Rectal smooth muscle tissue (tissue), 1 donor: Measurements from ENCODE around the gene EMC8.
A peak's percentile ranks its signal among the peaks of the same experiment; 100 is the strongest.

Source experiments
- H3K27ac ChIP-seq: one replicate; pipeline ENCODE4 v1.7.0; 2013; ENCODE audit warnings: low read depth, low read length, inconsistent platforms
- H3K27me3 ChIP-seq: one replicate; pipeline ENCODE4 v1.7.0; 2013; ENCODE audit warnings: low read length; ENCODE audit not compliant: control insufficient read depth, insufficient read depth
- H3K36me3 ChIP-seq: one replicate; pipeline ENCODE4 v1.7.0; 2013; ENCODE audit warnings: low read length; ENCODE audit not compliant: control insufficient read depth, insufficient read depth
- H3K4me1 ChIP-seq: one replicate; pipeline ENCODE4 v1.7.0; 2013; ENCODE audit warnings: low read length; ENCODE audit not compliant: control insufficient read depth, insufficient read depth
- H3K4me3 ChIP-seq: one replicate; pipeline ENCODE4 v1.7.0; 2013; ENCODE audit warnings: low read length
- H3K9ac ChIP-seq: one replicate; pipeline ENCODE4 v1.7.0; 2013; ENCODE audit warnings: low read length

Gene EMC8

GRCh38 chr16:85806539-85806938 lies 7.2 kb upstream of the EMC8 start:
- H3K4me3 ChIP-seq, result no peak overlapping the region
- H3K27me3 ChIP-seq, result no peaks in the 10 kb centered on the region
- peaks cover 31% of the 10 kb centered on the region for H3K36me3 ChIP-seq
- H3K27ac ChIP-seq, result no peak overlapping the region
- H3K9ac ChIP-seq, result no peak overlapping the region
- no peaks in the 10 kb centered on the region for H3K4me1 ChIP-seq

- Histone ChIP-seq H3K4me3 (no peak overlapping the region), H3K27ac (no peak overlapping the region), H3K36me3 (peaks cover 32% of the 10 kb centered on the region), H3K9ac (no peak overlapping the region), H3K4me1 (peaks cover 5% of the 10 kb centered on the region), H3K27me3 (no peaks in the 10 kb centered on the region)
Observed at GRCh38 chr16:85805442-85806045, 6.2 kb upstream of the EMC8 start.

GRCh38 chr16:85803570-85803969 lies 4.2 kb upstream of the EMC8 start:
- no peak overlapping the region for H3K27ac ChIP-seq
- H3K4me1 ChIP-seq, result peaks cover 11% of the 10 kb centered on the region
- no peaks in the 10 kb centered on the region for H3K27me3 ChIP-seq
- peaks cover 32% of the 10 kb centered on the region for H3K36me3 ChIP-seq
- H3K9ac ChIP-seq, result no peak overlapping the region
- no peak overlapping the region for H3K4me3 ChIP-seq

GRCh38 chr16:85800321-85800669 lies 951 bp upstream of the EMC8 start:
- H3K9ac ChIP-seq, result peak overlapping the region; percentile 74
- H3K36me3 ChIP-seq, result peaks cover 22% of the 10 kb centered on the region
- H3K4me3 ChIP-seq, result peak overlapping the region; percentile 98
- H3K27me3 ChIP-seq, result no peaks in the 10 kb centered on the region
- peaks cover 18% of the 10 kb centered on the region for H3K4me1 ChIP-seq
- H3K27ac ChIP-seq, result peak overlapping the region; percentile 93

GRCh38 chr16:85798901-85799496 lies 345 bp downstream of the EMC8 start:
- peaks cover 18% of the 10 kb centered on the region for H3K4me1 ChIP-seq
- H3K4me3 ChIP-seq, result peak overlapping the region; percentile 98
- peak overlapping the region; percentile 85 for H3K9ac ChIP-seq
- H3K27me3 ChIP-seq, result no peaks in the 10 kb centered on the region
- peak overlapping the region; percentile 46 for H3K27ac ChIP-seq
- peaks cover 19% of the 10 kb centered on the region for H3K36me3 ChIP-seq

- H3K4me1 ChIP-seq, result peaks cover 18% of the 10 kb centered on the region
- no peak overlapping the region for H3K27ac ChIP-seq
- H3K27me3 ChIP-seq, result no peaks in the 10 kb centered on the region
- H3K9ac ChIP-seq, result peak overlapping the region; percentile 85
- H3K36me3 ChIP-seq, result peaks cover 16% of the 10 kb centered on the region
- peak overlapping the region; percentile 98 for H3K4me3 ChIP-seq
Observed at GRCh38 chr16:85798283-85798776, 1.0 kb downstream of the EMC8 start.

GRCh38 chr16:85796599-85796998 lies 2.7 kb downstream of the EMC8 start:
- no peaks in the 10 kb centered on the region for H3K27me3 ChIP-seq
- no peak overlapping the region for H3K9ac ChIP-seq
- H3K4me1 ChIP-seq, result peaks cover 18% of the 10 kb centered on the region
- no peak overlapping the region for H3K4me3 ChIP-seq
- H3K36me3 ChIP-seq, result peaks cover 15% of the 10 kb centered on the region
- no peak overlapping the region for H3K27ac ChIP-seq

GRCh38 chr16:85796152-85796551 lies 3.2 kb downstream of the EMC8 start:
- H3K4me3 ChIP-seq, result no peak overlapping the region
- H3K4me1 ChIP-seq, result peaks cover 18% of the 10 kb centered on the region
- H3K36me3 ChIP-seq, result peaks cover 13% of the 10 kb centered on the region
- H3K27ac ChIP-seq, result no peak overlapping the region
- H3K27me3 ChIP-seq, result no peaks in the 10 kb centered on the region
- no peak overlapping the region for H3K9ac ChIP-seq

GRCh38 chr16:85794696-85795095 lies 4.6 kb downstream of the EMC8 start:
- Histone ChIP-seq H3K36me3 (peaks cover 13% of the 10 kb centered on the region), H3K27me3 (no peaks in the 10 kb centered on the region), H3K27ac (no peak overlapping the region), H3K4me3 (no peak overlapping the region), H3K9ac (no peak overlapping the region), H3K4me1 (peaks cover 10% of the 10 kb centered on the region)

GRCh38 chr16:85793662-85794298 lies 5.6 kb downstream of the EMC8 start:
- Histone ChIP-seq H3K27ac (no peak overlapping the region), H3K36me3 (peaks cover 13% of the 10 kb centered on the region), H3K4me3 (no peak overlapping the region), H3K27me3 (no peaks in the 10 kb centered on the region), H3K4me1 (peaks cover 9% of the 10 kb centered on the region), H3K9ac (no peak overlapping the region)

GRCh38 chr16:85789773-85790172 lies 9.6 kb downstream of the EMC8 start:
- Histone ChIP-seq H3K27me3 (no peaks in the 10 kb centered on the region), H3K9ac (no peak overlapping the region), H3K4me1 (no peaks in the 10 kb centered on the region), H3K27ac (no peak overlapping the region), H3K36me3 (peaks cover 30% of the 10 kb centered on the region), H3K4me3 (no peak overlapping the region)

- Histone ChIP-seq H3K4me1 (no peaks in the 10 kb centered on the region), H3K27me3 (no peaks in the 10 kb centered on the region), H3K9ac (no peak overlapping the region), H3K27ac (no peak overlapping the region), H3K36me3 (peaks cover 28% of the 10 kb centered on the region), H3K4me3 (no peak overlapping the region)
Observed at GRCh38 chr16:85788819-85789218, 10.5 kb downstream of the EMC8 start.

- Histone ChIP-seq H3K27ac (no peak overlapping the region), H3K4me1 (peaks cover 12% of the 10 kb centered on the region), H3K36me3 (peaks cover 20% of the 10 kb centered on the region), H3K4me3 (no peak overlapping the region), H3K9ac (no peak overlapping the region), H3K27me3 (no peaks in the 10 kb centered on the region)
Observed at GRCh38 chr16:85785927-85786326, 13.4 kb downstream of the EMC8 start.
